ENCODE data around the gene SLC27A5. TPM values are rescaled to one million over a fixed set of nuclear protein-coding genes. Genes with fewer than 3 reads are reported as not detected.

The SLC27A5 gene
- total and polyA plus RNA-seq, 9 of the 15 experiments (the other 6 are each of a cell fraction or from before 2014, with no cell fraction given) = 42.2 to 318 (median 64.7) TPM

- TF ChIP-seq, protein P1, sequence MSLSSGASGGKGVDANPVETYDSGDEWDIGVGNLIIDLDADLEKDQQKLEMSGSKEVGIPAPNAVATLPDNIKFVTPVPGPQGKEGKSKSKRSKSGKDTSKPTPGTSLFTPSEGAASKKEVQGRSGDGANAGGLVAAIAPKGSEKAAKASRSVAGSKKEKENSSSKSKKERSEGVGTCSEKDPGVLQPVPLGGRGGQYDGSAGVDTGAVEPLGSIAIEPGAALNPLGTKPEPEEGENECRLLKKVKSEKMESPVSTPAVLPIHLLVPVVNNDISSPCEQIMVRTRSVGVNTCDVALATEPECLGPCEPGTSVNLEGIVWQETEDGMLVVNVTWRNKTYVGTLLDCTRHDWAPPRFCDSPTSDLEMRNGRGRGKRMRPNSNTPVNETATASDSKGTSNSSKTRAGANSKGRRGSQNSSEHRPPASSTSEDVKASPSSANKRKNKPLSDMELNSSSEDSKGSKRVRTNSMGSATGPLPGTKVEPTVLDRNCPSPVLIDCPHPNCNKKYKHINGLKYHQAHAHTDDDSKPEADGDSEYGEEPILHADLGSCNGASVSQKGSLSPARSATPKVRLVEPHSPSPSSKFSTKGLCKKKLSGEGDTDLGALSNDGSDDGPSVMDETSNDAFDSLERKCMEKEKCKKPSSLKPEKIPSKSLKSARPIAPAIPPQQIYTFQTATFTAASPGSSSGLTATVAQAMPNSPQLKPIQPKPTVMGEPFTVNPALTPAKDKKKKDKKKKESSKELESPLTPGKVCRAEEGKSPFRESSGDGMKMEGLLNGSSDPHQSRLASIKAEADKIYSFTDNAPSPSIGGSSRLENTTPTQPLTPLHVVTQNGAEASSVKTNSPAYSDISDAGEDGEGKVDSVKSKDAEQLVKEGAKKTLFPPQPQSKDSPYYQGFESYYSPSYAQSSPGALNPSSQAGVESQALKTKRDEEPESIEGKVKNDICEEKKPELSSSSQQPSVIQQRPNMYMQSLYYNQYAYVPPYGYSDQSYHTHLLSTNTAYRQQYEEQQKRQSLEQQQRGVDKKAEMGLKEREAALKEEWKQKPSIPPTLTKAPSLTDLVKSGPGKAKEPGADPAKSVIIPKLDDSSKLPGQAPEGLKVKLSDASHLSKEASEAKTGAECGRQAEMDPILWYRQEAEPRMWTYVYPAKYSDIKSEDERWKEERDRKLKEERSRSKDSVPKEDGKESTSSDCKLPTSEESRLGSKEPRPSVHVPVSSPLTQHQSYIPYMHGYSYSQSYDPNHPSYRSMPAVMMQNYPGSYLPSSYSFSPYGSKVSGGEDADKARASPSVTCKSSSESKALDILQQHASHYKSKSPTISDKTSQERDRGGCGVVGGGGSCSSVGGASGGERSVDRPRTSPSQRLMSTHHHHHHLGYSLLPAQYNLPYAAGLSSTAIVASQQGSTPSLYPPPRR (CRISPR knock-in tag; IDR thresholded peaks at IDR 0.05; ENCODE audit: borderline replicate concordance) = no peak
- TF ChIP-seq, protein P2, sequence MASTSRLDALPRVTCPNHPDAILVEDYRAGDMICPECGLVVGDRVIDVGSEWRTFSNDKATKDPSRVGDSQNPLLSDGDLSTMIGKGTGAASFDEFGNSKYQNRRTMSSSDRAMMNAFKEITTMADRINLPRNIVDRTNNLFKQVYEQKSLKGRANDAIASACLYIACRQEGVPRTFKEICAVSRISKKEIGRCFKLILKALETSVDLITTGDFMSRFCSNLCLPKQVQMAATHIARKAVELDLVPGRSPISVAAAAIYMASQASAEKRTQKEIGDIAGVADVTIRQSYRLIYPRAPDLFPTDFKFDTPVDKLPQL (IDR thresholded peaks at IDR 0.05; ENCODE audit: extremely low read depth, insufficient read length) = peak; percentile 65
- peak; percentile 73; the same call in 1 of the 2 replicates for TF ChIP-seq GTF2E2 (tag; IDR thresholded peaks at IDR 0.05)
- TF ChIP-seq TSC22D4 (tag; IDR thresholded peaks at IDR 0.05) = no peak
- no peak for TF ChIP-seq MEF2D (tag; conservative IDR thresholded peaks at IDR 0.05; ENCODE audit: low read depth)
- peak; percentile 28; the same call in 1 of the 2 replicates for TF ChIP-seq HNRNPL (IDR thresholded peaks at IDR 0.05; ENCODE audit: low read depth, low read length)
- TF ChIP-seq PKNOX1 (IDR thresholded peaks at IDR 0.05) = peak; percentile 49; the same call in 1 of the 2 replicates
- TF ChIP-seq ZBTB17 (CRISPR knock-in tag; IDR thresholded peaks at IDR 0.05) = 0 out of 2 replicates have a peak, but pooled peaks have one; percentile 23
- peak; percentile 71; the same call in 1 of the 2 replicates for TF ChIP-seq KLF13 (tag; IDR thresholded peaks at IDR 0.05; ENCODE audit: borderline replicate concordance, low read depth)
- TF ChIP-seq, protein P3, sequence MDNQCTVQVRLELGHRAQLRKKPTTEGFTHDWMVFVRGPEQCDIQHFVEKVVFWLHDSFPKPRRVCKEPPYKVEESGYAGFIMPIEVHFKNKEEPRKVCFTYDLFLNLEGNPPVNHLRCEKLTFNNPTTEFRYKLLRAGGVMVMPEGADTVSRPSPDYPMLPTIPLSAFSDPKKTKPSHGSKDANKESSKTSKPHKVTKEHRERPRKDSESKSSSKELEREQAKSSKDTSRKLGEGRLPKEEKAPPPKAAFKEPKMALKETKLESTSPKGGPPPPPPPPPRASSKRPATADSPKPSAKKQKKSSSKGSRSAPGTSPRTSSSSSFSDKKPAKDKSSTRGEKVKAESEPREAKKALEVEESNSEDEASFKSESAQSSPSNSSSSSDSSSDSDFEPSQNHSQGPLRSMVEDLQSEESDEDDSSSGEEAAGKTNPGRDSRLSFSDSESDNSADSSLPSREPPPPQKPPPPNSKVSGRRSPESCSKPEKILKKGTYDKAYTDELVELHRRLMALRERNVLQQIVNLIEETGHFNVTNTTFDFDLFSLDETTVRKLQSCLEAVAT (IDR thresholded peaks at IDR 0.05) = 0 out of 4 replicates have a peak, but pooled peaks of 1 of the 2 experiments have one; percentile 6
- peak; percentile 97 for TF ChIP-seq MYC (IDR thresholded peaks at IDR 0.05; ENCODE audit: low read depth, low read length)
- no peak for TF ChIP-seq MYC (CRISPR knock-in tag; IDR thresholded peaks at IDR 0.05; ENCODE audit: borderline replicate concordance, low read depth)
- peak; percentile 95 for TF ChIP-seq POLR2H (tag; IDR thresholded peaks at IDR 0.05; ENCODE audit: low read depth)
- TF ChIP-seq ARID1B (IDR thresholded peaks at IDR 0.05) = peak; percentile 49; the same call in 1 of the 2 replicates
- 0 out of 2 replicates have a peak, but pooled peaks have one; percentile 21 for TF ChIP-seq MTA3 (IDR thresholded peaks at IDR 0.05; ENCODE audit: borderline replicate concordance)
Measured at GRCh38 chr19:58543826-58544590, 32.2 kb upstream of the SLC27A5 start, which contains the start of gene TRIM28 (continued).

Data from K562 (cell line).